ENCODE measurements around the gene SLC9A8.

The SLC9A8 gene

DNA sequence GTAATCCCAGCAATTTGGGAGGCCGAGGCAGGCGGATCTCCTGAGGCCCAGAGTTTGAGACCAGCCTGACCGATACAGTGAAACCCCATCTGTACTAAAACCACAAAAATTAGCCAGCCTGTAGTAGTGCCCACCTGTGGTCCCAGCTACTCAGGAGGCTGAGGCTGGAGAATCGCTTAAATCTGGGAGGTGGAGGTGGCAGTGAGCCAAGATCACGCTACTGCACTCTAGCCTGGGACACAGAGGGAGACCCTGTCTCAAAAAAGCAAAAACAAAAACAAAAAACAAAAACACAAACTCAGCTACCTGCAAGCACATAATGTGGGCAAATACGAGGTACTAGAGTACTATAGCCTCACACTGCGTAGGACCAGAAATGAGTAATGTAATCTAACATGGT is 106.4 kb downstream of the SLC9A8 start:
- DNase-seq: no peak

DNA sequence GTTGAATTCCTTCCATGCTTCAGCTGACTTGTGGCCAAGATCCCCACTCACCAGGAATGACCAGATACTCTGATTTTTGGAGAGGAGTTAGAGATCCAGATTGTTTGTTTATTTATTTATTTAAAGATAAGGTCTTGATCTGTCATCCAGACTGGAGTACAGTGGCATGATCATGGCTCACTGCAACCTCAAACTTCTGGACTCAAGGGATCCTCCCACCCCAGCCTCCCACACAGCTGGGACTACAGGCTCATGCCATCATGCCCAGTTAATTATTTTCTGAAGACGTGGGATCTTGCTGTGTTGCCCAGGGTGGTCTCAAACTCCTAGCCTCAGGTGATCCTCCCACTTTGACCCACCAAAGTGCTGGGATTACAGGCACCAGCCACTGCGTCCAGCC is 106.8 kb downstream of the SLC9A8 start:
- no peak for DNase-seq

DNA sequence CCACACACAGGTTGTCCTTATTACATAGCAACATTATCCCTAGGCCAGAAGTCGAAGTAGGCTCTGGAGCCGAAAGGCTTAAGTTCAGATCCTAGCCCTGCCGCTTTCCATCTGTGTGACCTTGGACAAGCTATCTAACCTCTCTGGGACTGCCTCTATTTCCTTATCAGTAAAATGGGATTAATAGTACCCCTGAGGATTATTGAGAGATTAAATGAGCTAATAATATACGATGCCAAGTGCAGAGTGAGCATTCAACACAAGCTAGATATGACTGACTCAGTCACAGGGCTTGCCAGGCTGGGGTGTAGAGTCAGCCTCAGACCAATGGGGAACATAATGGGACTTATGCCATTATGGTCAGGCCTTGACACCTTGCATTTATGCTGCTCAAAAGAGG is 111.6 kb downstream of the SLC9A8 start:
- DNase-seq: no peak

- no peak for DNase-seq
These were observed 113.3 kb downstream of the SLC9A8 start for GRCh38 chr20:49925901-49926454.

- DNase-seq: peak; percentile 84
These were observed 115.9 kb downstream of the SLC9A8 start for GRCh38 chr20:49928411-49929141.

DNA sequence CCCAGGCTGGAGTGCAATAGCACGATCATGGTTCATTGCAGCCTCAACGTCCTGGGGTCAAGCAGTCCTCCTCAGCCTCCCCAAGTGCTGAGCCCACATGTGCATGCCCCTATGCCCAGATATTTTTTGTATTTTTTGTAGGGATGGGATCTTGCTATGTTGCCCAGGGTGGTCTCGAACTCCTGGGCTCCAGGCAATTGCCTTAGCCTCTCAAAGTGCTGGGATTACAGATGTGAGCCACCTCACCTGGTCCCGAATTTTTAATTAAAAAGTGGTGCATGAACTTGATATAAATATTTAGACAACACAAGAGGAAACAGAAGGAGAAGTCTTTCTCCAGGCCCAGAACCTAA is 116.5 kb downstream of the SLC9A8 start:
- DNase-seq: no peak

- no peak for DNase-seq
These were observed 123.1 kb downstream of the SLC9A8 start for GRCh38 chr20:49935746-49936152.

DNA sequence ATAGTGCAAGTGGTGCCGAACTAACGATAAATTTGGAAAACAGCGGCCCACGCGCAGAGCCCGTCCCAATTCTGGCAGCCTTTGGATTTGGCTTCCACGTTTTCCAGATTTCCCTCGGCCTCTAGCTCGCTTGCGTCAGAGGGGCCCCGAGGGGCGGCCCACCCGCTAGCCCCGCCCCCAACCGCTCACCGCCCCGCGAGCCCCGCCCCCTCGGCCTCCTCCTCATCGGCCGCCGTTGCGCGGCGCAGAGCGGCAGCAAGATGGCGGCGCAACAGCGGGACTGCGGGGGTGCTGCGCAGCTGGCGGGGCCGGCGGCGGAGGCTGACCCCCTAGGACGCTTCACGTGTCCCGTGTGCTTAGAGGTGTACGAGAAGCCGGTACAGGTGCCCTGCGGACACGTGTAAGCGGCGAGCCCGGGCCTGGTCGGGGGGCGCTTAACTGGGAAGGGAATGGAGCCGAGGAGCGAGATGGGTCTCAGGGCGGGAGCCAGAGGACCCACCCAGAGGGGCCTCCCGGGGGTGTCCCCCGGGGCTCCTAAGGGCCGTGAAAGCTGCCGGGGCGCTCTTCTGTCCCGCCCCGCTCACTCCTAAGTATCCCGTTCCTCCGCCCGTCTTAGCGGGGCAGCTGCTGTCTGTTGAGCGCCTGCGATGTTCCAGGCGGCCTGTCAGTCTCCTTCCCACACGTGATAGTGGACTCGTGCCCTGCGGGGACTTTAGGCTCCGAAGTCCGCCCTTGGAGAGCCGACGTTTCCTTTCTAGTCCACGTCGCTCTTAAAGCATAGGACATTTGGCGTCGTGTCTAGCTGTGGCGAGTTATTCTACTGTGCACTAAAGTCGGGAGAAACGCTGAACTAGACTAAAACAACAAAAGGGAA is 123.8 kb downstream of the SLC9A8 start, which contains the start of gene RNF114:
TSS of gene RNF114 (plus strand) at position 245 of the 874 bp plus-strand sequence. CDS start at position 261, 16 bp downstream.
- DNase-seq: peak; percentile 93

- DNase-seq: peak; percentile 31
These were observed 124.7 kb downstream of the SLC9A8 start for GRCh38 chr20:49937027-49937929.

DNA sequence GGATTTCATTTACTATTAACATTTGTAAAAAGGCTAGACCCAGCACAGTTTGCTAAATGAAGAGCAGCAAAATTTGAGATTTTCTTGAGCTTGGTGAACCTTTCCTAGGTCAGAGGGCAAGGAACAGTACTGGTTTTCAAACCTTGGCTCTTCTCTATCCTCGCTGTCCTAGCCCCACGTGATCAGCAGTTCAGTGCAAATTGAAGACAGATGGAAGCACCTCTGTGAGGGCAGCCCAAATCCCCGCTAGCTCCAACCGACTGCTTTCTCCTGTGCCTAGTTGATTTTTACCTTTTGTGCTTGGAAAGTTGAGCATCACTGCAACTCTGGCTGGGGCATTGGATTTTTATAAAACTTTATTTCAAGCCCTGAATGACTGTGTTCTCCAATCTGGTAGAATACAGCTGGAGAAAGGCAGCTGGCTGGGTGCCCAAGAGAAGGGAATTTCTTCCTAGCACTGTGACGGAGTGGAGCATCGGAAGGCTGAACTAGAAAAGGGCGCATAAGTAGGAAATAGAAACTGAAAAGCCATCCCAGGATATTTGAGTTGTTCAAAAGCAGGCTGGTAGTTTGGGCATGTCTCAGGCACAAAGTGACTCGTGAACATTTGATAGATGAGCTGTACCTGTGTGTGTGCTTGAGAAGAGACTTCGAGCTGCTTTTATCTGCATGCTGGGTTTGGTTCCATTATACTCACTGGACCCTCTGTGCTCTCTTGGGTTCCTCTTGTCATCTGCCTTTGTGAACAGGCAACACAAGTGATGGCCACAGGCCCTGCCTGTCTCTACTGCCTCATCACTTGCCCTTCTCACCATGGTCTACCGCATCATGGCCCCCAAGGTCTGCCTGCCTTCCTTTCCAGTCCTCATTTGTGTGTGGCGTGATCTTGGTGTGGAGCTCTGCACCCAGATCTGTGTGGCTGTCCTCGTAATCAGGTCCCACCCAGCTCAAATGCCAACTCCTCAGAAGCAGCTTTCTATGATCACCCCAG is 125.8 kb downstream of the SLC9A8 start:
- DNase-seq: no peak

DNA sequence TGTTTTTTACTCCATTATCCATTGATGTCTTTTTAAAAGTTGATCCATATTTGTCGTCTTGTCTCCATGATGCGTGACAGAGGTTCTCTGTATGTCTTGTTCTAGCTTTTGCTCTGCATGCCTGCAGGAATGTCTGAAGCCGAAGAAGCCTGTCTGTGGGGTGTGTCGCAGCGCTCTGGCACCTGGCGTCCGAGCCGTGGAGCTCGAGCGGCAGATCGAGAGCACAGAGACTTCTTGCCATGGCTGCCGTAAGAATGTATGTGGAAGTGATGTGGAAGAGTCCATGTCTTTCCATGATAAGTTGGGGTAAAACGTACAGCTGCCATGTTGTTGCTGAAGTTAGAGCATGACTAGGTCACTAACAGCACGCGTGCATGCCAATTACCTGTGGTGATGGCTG is 128.8 kb downstream of the SLC9A8 start:
- DNase-seq: no peak

Measured in CD4-positive, alpha-beta T cell treated with Interleukin-21 for 1 hour (primary cell).